Liver (tissue), 9 donors: ENCODE data around the gene PAOX. TPM values are rescaled to one million over a fixed set of nuclear protein-coding genes. Genes with fewer than 3 reads are reported as not detected.

Experiments used
- DNase-seq: peaks from one replicate; pipeline ENCODE4 v3.0.0-alpha.2; 2017; ENCODE audit warnings: low spot score
- H3K27ac ChIP-seq, 2 donors: one replicate each; pipeline ENCODE4 v1.7.0; 2013; ENCODE audit warnings: inconsistent platforms in 2 of 2, low read length in 2 of 2, control low read depth in 1 of 2, low read depth in 1 of 2, mild to moderate bottlenecking in 1 of 2
- H3K27me3 ChIP-seq, 4 donors: one replicate each; pipeline versions ENCODE4 v1.6.1 to v1.7.0; 2013; ENCODE audit warnings: low read length in 3 of 4, inconsistent platforms in 1 of 4, mild to moderate bottlenecking in 1 of 4, moderate library complexity in 1 of 4; ENCODE audit not compliant: control insufficient read depth in 4 of 4, insufficient read depth in 4 of 4
- H3K36me3 ChIP-seq, 4 donors: one replicate each; pipeline versions ENCODE4 v1.6.1 to v1.7.0; 2013; ENCODE audit warnings: low read length in 3 of 4, mild to moderate bottlenecking in 3 of 4, low read depth in 1 of 4, moderate library complexity in 1 of 4; ENCODE audit not compliant: control insufficient read depth in 4 of 4, insufficient read depth in 3 of 4
- H3K4me1 ChIP-seq, 4 donors: one replicate each; pipeline versions ENCODE4 v1.6.1 to v1.7.0; 2013; ENCODE audit warnings: low read length in 3 of 4, mild to moderate bottlenecking in 3 of 4, moderate library complexity in 1 of 4; ENCODE audit not compliant: control insufficient read depth in 4 of 4, insufficient read depth in 4 of 4
- H3K4me3 ChIP-seq, 3 donors: one replicate each; pipeline versions ENCODE4 v1.6.1 to v1.7.0; 2013; ENCODE audit warnings: low read length in 3 of 3, control low read depth in 1 of 3, low read depth in 1 of 3, mild to moderate bottlenecking in 1 of 3
- H3K9ac ChIP-seq, 2 donors: one replicate each; pipeline ENCODE4 v1.7.0; 2013; ENCODE audit warnings: low read length in 2 of 2, mild to moderate bottlenecking in 2 of 2, moderate library complexity in 2 of 2, control low read depth in 1 of 2, low read depth in 1 of 2
- H3K9me3 ChIP-seq, 4 donors: one replicate each; pipeline versions ENCODE4 v1.6.1 to v1.7.0; 2013; ENCODE audit warnings: low read length in 3 of 4; ENCODE audit not compliant: control insufficient read depth in 4 of 4
- ATF3 ChIP-seq: IDR thresholded peaks from 2 replicates; pipeline ENCODE4 v1.6.1; 2016; ENCODE audit warnings: antibody characterized with exemption
- CTCF ChIP-seq: fragments of 150-350 bp; IDR thresholded peaks from 2 replicates; pipeline ENCODE4 v1.5.1; 2017; ENCODE audit warnings: improper control_type of control experiment, low read depth, low read length; ENCODE audit not compliant: missing input control
- EGR1 ChIP-seq, 2 donors: IDR thresholded peaks; 2 replicates each; pipeline ENCODE4 v1.6.1; 2016 to 2018; ENCODE audit warnings: antibody characterized with exemption in 2 of 2, low read depth in 2 of 2
- FOXA1 ChIP-seq: IDR thresholded peaks from 2 replicates; pipeline ENCODE4 v1.6.1; 2016; ENCODE audit warnings: antibody characterized with exemption
- FOXA2 ChIP-seq: IDR thresholded peaks from 2 replicates; pipeline ENCODE4 v1.6.1; 2016; ENCODE audit warnings: antibody characterized with exemption
- GABPA ChIP-seq, 2 donors: IDR thresholded peaks in 1 of 2; conservative IDR thresholded peaks in 1 of 2; 2 replicates each; pipeline ENCODE4 v1.6.1; 2016; ENCODE audit warnings: antibody characterized with exemption in 2 of 2, mild to moderate bottlenecking in 1 of 2, moderate library complexity in 1 of 2
- HNF4A ChIP-seq, 2 donors: conservative IDR thresholded peaks; 2 replicates each; pipeline ENCODE4 v1.6.1; 2016; ENCODE audit warnings: antibody characterized with exemption in 2 of 2, mild to moderate bottlenecking in 2 of 2
- JUND ChIP-seq, 2 donors: IDR thresholded peaks; 2 replicates each; pipeline ENCODE4 v1.6.1; 2016; ENCODE audit warnings: antibody characterized with exemption in 2 of 2
- MAX ChIP-seq: IDR thresholded peaks from 2 replicates; pipeline ENCODE4 v1.6.1; 2016; ENCODE audit warnings: antibody characterized with exemption
- NR2F2 ChIP-seq: IDR thresholded peaks from 2 replicates; pipeline ENCODE4 v1.6.1; 2016; ENCODE audit warnings: antibody characterized with exemption
- RAD21 ChIP-seq, 2 donors: IDR thresholded peaks; 2 replicates each; pipeline ENCODE4 v1.6.1; 2016; ENCODE audit warnings: antibody characterized with exemption in 2 of 2, mild to moderate bottlenecking in 2 of 2
- REST ChIP-seq: IDR thresholded peaks from 2 replicates; pipeline ENCODE4 v1.6.1; 2016; ENCODE audit warnings: antibody characterized with exemption, mild to moderate bottlenecking
- RXRA ChIP-seq, 2 donors: IDR thresholded peaks; 2 replicates each; pipeline ENCODE4 v1.6.1; 2017 to 2018; ENCODE audit warnings: antibody characterized with exemption in 2 of 2, mild to moderate bottlenecking in 1 of 2
- SP1 ChIP-seq: IDR thresholded peaks from 2 replicates; pipeline ENCODE4 v1.6.1; 2018; ENCODE audit warnings: antibody characterized with exemption, mild to moderate bottlenecking
- TAF1 ChIP-seq: conservative IDR thresholded peaks from 2 replicates; pipeline ENCODE4 v1.6.1; 2016; ENCODE audit warnings: antibody characterized with exemption, mild to moderate bottlenecking
- YY1 ChIP-seq: IDR thresholded peaks from 2 replicates; pipeline ENCODE4 v1.6.1; 2016; ENCODE audit warnings: antibody characterized with exemption, mild to moderate bottlenecking
- ZBTB33 ChIP-seq: IDR thresholded peaks from 2 replicates; pipeline ENCODE4 v1.6.1; 2016; ENCODE audit warnings: antibody characterized with exemption
- WGBS: extraction: QIAGEN DNeasy Blood & Tissue Kit; methylation state at CpG from one replicate; pipeline ENCODE4 v1.1.7; 2013; 5-methylcytosine and 5-hydroxymethylcytosine counted together
- polyA plus RNA-seq, 2 donors: library from polyadenylated mRNA; stranded (reverse) in 1 of 2; unstranded in 1 of 2; fragments of 200-250 nt in 1 of 2; fragments of >200 nt in 1 of 2; fragmentation: Nextera tagmentation in 1 of 2; extraction: Ambion mirVana in 1 of 2; gene quantifications; one replicate each; pipeline versions ENCODE4 v1.2.1 to v1.2.3, GENCODE V29; 2013 to 2015
- total RNA-seq, 2 donors: library from RNA; depleted of rRNA; stranded (reverse); fragments of >200 nt; gene quantifications; one replicate each; pipeline ENCODE4 v1.2.3, GENCODE V29; 2014
- donor health status: healthy.
- donor health status: healthy.
- donor health status: healthy.
- donor health status: healthy.
- donor health status: healthy.

Gene PAOX
- total and polyA plus RNA-seq, 4 donors, result 4.8 to 17.8 (median 13.3) TPM

GRCh38 chr10:133350950-133351329, 28.1 kb upstream of the PAOX start (continued):
- TF ChIP-seq ZBTB33 (no peak), SP1 (peak; percentile 77), RAD21 (IDR thresholded peaks at IDR 0.05) (peak; percentile 13 to 16), HNF4A (conservative IDR thresholded peaks at IDR 0.05) (peak; percentile 50 to 65), EGR1 (IDR thresholded peaks at IDR 0.05; ENCODE audit: low read depth in 2 of 2) (no peak), NR2F2 (peak; percentile 17), MAX (no peak)

- no peaks in the 10 kb centered on the region for H3K27me3 ChIP-seq
- H3K9me3 ChIP-seq, result no peaks in the 10 kb centered on the region
- H3K27ac ChIP-seq, result no peak overlapping the region
- no peak for DNase-seq
- H3K9ac ChIP-seq, result no peak overlapping the region
- H3K4me3 ChIP-seq, result no peak overlapping the region
- 71% methylated on average over 24 of the region's 24 CpGs for WGBS
- peaks cover 0 to 2% (median 0%) of the 10 kb centered on the region in 4 donors for H3K36me3 ChIP-seq
- peaks cover 27 to 94% (median 83%) of the 10 kb centered on the region in 4 donors for H3K4me1 ChIP-seq
- TF ChIP-seq RAD21 (IDR thresholded peaks at IDR 0.05) (peak in 1 of 2 donors; percentile 25), RXRA (IDR thresholded peaks at IDR 0.05) (no peak)
Observed at GRCh38 chr10:133351408-133352318, 27.4 kb upstream of the PAOX start.

- H3K9me3 ChIP-seq, result no peaks in the 10 kb centered on the region
- H3K27me3 ChIP-seq, result no peaks in the 10 kb centered on the region
- peak overlapping the region in 1 of 2 donors; percentile 22 for H3K9ac ChIP-seq
- H3K27ac ChIP-seq, result peak overlapping the region; percentile 11 to 67
- no peak overlapping the region for H3K4me3 ChIP-seq
- peaks cover 25 to 90% (median 81%) of the 10 kb centered on the region in 4 donors for H3K4me1 ChIP-seq
- 35% methylated on average over 16 of the region's 16 CpGs for WGBS
- peaks cover 0 to 2% (median 0%) of the 10 kb centered on the region in 4 donors for H3K36me3 ChIP-seq
- no peak for DNase-seq
- peak; percentile 18 for TF ChIP-seq FOXA2
- peak; percentile 60 to 74 for TF ChIP-seq HNF4A (conservative IDR thresholded peaks at IDR 0.05)
- TF ChIP-seq ZBTB33, result peak; percentile 32
- no peak for TF ChIP-seq EGR1 (IDR thresholded peaks at IDR 0.05; ENCODE audit: low read depth in 2 of 2)
- TF ChIP-seq TAF1, result no peak
- peak; percentile 1 for TF ChIP-seq CTCF
- TF ChIP-seq RXRA (IDR thresholded peaks at IDR 0.05), result peak; percentile 91
- peak; percentile 70 for TF ChIP-seq YY1
- no peak for TF ChIP-seq ATF3
- TF ChIP-seq RAD21 (IDR thresholded peaks at IDR 0.05), result peak in 1 of 2 donors; percentile 19
- no peak for TF ChIP-seq FOXA1
- TF ChIP-seq GABPA (IDR thresholded peaks at IDR 0.05 in 1 of 2, conservative IDR thresholded peaks at IDR 0.05 in 1 of 2), result no peak
- TF ChIP-seq SP1, result peak; percentile 66
- peak in 1 of 2 donors; percentile 17 for TF ChIP-seq JUND (IDR thresholded peaks at IDR 0.05)
- peak; percentile 11 for TF ChIP-seq REST
Observed at GRCh38 chr10:133353202-133353959, 25.7 kb upstream of the PAOX start.
